Skeletal muscle cell (primary cell): ENCODE data around the gene LAMB4.

Experiments used
- DNase-seq: peaks from one replicate; pipeline ENCODE4 v3.0.0-alpha.2; 2010; ENCODE audit warnings: low read depth
- H3K4me3 ChIP-seq: 2 replicates; pipeline ENCODE4 v1.5.1; 2011; ENCODE audit warnings: low read depth, mild to moderate bottlenecking, control low read depth, low read length, moderate library complexity

LAMB4 gene, protein sequence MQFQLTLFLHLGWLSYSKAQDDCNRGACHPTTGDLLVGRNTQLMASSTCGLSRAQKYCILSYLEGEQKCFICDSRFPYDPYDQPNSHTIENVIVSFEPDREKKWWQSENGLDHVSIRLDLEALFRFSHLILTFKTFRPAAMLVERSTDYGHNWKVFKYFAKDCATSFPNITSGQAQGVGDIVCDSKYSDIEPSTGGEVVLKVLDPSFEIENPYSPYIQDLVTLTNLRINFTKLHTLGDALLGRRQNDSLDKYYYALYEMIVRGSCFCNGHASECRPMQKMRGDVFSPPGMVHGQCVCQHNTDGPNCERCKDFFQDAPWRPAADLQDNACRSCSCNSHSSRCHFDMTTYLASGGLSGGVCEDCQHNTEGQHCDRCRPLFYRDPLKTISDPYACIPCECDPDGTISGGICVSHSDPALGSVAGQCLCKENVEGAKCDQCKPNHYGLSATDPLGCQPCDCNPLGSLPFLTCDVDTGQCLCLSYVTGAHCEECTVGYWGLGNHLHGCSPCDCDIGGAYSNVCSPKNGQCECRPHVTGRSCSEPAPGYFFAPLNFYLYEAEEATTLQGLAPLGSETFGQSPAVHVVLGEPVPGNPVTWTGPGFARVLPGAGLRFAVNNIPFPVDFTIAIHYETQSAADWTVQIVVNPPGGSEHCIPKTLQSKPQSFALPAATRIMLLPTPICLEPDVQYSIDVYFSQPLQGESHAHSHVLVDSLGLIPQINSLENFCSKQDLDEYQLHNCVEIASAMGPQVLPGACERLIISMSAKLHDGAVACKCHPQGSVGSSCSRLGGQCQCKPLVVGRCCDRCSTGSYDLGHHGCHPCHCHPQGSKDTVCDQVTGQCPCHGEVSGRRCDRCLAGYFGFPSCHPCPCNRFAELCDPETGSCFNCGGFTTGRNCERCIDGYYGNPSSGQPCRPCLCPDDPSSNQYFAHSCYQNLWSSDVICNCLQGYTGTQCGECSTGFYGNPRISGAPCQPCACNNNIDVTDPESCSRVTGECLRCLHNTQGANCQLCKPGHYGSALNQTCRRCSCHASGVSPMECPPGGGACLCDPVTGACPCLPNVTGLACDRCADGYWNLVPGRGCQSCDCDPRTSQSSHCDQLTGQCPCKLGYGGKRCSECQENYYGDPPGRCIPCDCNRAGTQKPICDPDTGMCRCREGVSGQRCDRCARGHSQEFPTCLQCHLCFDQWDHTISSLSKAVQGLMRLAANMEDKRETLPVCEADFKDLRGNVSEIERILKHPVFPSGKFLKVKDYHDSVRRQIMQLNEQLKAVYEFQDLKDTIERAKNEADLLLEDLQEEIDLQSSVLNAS (N-terminal part only)

DNA sequence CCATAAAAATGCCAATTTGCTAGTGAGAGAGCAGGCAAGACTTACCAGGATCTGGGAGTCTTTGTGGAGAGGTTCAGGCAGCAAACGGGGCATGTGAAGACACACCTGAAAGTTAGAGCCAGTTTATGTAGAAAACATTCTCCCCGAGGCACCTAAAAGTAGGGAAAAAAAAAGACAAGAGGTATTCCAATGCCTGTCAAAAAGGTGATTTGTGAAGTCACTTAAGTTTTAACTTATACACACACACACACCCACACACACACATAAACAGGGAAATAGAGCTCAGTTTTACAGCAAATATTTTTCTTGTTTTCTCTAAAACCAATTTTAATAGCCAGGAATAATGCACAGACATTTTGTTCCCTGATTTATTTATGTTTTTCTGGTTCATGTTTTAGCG is at the start of gene LAMB4:
TSS of gene LAMB4 (minus strand) at position 101 of the 400 bp plus-strand sequence. CDS start 7,197 bp downstream, outside the sequence.
- H3K4me3 ChIP-seq: no peak within 1 kb of the TSS
- DNase-seq: no peak

DNA sequence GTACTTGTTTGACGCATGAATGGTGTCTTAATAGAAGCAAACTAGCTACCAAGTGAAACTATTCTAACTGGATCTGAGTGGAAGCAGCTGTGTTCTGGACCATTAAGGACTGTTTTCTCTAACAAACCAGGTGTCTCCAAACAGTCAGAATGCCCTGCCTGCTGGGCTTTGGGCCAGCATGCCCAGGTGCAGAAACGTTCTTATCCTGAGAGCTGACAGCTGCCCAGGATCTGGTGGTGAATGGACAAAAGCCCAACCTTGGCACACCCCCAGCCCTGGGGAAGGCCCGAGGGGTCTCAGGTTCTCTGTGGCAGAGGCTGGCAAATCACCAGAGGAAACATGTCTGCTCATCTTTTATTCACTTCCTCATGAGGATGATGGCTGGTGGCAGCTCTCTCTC is 48.2 kb upstream of the LAMB4 start:
- no peak overlapping the region for H3K4me3 ChIP-seq
- DNase-seq: no peak

DNA sequence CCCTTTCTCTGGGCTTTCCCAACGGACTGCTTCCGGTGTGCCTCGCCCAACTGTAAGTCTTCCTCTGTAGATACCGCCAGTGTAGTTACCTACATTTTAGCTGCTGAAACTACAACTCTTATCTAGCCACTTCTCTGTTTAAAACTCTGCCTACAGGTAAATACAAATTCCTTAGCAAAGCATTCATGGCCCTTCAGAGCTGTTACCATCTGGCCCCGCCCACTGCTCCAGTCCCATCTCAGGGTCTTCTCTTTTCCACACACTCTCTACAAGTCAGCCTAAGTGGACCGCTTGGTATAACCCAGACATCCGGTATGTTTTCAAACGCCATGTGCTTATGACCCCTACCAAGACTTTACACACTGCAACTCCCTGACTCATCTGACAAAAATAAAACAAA is 41.0 kb upstream of the LAMB4 start:
- DNase-seq: no peak
- H3K4me3 ChIP-seq: no peak overlapping the region

DNA sequence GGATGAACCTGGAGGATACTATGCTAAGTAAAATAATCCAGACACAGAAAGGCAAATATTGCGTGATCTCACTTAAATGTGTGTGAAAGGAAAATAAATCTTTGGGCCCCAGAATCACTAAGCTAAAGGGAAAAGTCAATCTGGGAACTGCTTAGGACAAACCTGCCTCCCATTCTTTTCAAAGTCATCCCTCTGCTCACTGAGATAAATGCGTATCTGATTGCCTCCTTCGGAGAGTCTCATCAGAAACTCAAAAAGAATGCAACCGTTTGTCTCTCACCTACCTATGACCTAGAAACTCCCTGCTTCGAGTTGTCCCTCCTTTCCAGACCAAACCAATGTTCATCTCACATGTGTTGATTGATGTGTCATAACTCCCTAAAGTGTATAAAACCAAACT is 40.1 kb upstream of the LAMB4 start:
- H3K4me3 ChIP-seq: no peak overlapping the region
- no peak for DNase-seq

DNA sequence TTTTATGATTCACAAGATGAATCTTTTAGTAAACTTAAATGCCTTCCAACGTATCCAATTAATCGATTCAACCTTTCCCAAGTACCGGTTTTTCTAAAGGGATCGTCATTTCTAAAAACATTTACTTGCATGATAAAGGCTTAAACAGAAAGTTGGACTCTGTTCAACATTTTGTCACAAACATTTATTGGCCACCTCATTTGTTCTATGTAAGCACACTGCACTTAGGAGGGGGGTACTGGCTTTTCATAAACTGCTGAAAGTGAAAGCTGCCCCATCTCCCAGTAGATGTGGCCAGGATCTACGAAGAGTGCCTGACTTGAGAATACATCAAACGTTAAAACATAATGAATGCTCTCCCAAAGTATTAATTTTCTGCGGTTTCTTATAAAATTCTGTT is 37.3 kb upstream of the LAMB4 start:
- no peak overlapping the region for H3K4me3 ChIP-seq

DNA sequence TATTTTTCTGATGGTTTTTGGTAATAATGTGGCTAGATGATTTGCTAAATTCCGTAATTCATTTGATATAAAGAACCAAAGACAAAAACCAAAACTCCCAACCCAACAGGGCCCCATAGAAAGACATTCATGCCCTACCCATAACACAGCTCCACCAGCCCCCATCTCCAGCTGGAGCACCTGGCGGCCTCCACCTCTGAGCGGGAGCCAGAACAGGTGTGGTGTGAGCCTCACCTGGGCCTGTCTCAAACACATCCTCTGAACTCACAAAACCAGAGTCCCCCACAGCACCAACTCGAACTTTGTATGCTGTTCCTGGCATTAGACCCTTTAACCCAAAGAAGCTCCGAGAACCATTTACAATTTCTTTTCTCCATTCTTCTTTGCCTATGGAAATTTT is 36.5 kb upstream of the LAMB4 start:
- no peak for DNase-seq
- H3K4me3 ChIP-seq: no peak overlapping the region

More for the DNA sequence above, 37.3 kb upstream of the LAMB4 start:
- no peak for DNase-seq

DNA sequence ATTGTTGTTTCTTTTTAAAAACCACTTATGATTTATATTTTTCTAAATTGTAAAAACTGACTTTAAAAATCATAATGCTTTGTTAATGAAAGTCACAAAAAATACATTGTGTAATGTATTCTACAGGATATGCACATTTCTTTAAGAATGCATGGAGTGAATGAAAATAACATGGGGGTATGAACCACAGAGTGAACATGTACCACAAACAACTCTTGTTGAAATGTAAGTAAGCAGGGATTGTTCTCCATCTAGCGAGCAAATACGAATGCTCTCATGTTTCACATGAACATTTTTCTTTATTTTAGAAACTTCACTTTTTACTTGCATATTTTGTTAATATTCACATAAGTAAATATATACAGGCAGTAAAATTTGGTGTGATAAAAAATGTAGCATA is 35.6 kb upstream of the LAMB4 start:
- DNase-seq: peak; percentile 4
- no peak overlapping the region for H3K4me3 ChIP-seq

DNA sequence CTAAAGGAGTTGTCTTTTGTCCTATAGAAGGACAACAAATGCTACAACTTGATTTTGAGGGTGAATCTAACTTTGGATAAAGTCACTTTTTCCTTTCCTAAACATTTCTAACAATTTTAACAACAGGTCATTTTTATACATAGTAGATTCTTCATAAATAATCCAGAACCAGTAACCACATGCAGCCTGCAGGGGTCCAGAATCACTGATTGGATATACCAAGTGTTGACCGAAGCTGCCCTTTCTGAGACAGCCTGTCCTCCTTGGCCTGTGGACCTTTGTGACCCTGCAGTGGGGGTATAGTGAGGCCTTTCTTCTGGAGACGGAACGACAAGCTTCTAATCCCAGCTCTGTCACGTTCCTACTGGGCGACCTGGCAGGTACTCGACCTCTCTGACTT is 34.8 kb upstream of the LAMB4 start:
- no peak for DNase-seq

DNA sequence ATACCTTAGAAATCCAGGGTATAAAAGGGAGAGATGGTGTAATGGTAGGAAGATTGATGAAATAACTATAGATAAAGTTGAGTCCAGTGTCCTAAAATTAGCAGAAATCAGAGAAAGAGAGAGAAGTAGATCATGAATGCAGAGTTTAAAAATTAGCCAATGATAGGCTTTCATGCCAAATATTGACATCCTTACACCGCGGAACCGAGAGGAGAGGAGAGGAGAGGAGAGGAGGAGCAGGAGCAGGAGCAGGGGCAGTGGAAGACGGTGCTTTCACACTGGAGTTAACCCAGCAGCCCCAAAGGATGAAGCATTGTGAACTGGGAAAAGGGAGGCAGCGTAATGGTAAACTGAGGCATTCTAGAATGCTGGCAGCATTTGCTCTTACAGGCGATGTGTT is 34.2 kb upstream of the LAMB4 start:
- DNase-seq: no peak
- no peak overlapping the region for H3K4me3 ChIP-seq

More for the DNA sequence above, 34.8 kb upstream of the LAMB4 start:
- no peak overlapping the region for H3K4me3 ChIP-seq

DNA sequence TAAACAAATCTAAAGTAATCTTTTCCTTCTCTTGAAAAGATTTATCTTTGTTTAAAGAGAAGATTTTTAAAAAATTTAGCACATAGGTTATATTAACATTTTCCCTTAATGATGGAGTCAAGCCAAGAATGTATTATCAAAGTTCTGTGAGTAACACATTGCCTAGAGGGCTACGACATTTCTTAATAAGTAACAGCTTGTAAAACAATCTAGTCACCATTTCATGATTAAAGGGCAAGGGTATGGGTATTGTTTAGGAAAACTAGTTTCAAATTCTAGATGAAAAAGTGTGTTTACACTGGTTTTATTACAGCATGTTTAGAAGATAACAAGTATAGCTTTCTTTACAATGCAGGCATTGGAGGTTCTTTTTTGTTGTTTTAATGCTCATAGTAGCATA is 28.6 kb upstream of the LAMB4 start:
- H3K4me3 ChIP-seq: no peak overlapping the region
- DNase-seq: no peak

DNA sequence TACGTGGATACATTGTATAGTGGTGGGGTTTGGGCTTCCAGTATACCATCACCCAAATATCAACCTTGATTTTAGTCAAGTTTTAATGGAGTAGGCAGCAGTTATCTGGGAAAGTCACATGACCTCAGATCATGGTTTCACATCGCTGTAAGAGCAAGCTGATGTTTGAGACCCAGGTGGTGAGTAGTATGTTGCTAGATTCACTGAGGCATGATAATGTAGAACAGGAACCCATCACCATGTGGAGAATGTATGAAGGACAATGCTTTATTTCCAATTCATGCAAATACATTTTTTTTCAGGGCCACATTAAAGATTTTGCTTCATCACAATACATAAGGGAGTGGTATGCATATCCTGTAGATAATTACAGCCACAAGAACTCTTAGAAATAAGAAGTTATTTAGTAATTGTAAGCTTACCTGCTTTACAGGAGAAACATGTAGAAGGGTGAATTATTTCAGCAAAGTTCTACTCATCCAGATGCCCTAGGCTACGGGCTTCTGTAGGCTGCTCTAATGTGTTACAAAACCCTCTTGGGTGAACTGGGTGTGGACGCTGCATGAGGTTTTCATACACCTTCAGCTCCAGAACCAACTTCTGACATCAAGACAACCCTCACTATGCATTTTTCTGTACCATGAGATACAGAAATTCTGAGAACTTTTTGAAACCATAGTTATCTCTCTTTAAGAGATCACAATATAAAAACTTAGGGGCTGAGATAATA is 27.6 kb upstream of the LAMB4 start:
- DNase-seq: no peak
- no peak overlapping the region for H3K4me3 ChIP-seq

DNA sequence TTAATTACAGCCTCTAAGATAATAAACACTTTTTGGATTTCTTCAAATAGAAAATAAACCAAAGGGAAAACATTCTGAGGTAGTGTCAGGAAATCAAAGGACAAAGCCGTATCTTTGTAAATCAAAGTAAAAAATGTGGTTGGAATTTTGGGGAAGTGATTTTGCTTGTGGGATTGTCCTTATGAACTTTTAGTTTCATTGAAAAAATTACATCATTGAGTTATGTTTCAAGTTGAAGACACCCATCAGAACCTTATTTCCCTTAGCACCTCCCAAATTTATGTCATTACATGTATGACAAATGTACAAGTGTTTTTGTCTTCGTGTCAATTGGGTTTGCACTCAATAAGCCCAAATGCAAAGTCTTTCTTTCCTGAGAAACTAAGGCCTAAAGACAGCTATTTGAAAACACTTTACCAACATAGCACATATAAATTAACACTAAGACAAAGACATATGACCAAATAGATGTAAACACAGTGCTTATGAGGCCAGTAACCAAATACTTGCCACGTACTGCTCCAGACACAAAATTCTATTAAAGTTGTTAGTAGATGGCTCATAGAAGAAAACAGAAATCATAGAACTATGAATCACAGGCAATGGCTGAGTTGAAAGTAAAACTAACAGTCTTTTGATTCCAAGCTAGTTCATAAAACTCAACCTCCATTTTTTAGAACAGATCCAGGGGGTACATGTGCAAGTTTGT is 26.9 kb upstream of the LAMB4 start:
- no peak for DNase-seq
- H3K4me3 ChIP-seq: no peak overlapping the region

DNA sequence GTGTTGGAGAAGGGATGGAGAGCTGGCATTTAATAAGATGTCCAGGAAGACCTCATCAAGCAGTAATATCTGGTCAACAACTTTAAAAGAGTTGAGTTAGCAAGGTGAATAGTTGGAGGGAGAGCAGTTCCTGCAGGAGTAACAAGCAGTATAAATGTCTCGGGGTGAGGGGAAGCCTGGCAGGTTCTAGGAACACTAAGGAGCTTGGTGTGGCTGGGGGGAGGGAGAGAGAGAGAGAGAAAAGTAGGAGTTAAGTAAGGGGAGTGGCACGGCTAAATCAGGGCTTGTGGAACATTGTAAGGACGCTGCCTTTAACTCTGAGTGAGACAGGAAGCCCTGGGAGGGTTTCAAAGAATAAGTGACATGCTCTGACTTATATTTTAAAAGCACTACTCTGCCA is 22.0 kb upstream of the LAMB4 start:
- no peak overlapping the region for H3K4me3 ChIP-seq
- no peak for DNase-seq

DNA sequence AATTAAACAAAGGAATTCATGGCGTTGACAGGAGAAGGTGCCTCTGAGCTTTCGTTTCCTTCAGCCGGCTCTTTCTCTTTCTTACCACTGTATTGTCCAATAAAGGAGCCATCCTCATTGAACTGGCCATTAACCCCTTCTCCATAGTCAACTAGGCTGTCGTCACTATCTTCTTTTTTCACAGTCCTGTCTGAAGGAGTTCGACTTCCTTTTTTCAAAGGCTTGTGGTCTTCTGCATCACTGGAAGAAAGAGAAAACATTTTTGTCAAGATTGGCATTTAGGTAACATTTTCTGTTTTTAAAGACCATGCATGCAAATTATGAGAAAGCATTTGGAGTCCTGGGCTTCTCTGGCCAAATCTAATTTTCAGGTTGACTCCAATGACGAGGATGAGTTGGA is 19.7 kb upstream of the LAMB4 start:
- H3K4me3 ChIP-seq: no peak overlapping the region
- no peak for DNase-seq

DNA sequence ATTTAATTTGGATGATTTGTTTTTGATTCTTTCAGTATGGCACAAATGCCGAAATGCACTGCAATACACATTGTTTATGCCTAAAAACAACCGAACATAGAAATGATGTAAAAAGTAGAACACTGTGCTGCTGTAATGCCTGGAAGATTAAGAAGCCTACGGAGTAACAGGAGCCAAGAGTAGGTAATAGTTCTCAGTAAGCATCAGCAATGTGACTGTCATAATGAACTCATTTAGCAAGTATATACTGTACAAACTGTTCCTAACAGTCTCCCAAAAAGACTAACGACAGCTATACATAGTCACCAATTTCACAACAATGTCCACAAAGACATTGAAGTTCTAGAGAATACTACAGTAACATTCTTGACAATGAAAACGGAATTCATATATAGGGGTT is 19.0 kb upstream of the LAMB4 start:
- H3K4me3 ChIP-seq: no peak overlapping the region
- DNase-seq: no peak

DNA sequence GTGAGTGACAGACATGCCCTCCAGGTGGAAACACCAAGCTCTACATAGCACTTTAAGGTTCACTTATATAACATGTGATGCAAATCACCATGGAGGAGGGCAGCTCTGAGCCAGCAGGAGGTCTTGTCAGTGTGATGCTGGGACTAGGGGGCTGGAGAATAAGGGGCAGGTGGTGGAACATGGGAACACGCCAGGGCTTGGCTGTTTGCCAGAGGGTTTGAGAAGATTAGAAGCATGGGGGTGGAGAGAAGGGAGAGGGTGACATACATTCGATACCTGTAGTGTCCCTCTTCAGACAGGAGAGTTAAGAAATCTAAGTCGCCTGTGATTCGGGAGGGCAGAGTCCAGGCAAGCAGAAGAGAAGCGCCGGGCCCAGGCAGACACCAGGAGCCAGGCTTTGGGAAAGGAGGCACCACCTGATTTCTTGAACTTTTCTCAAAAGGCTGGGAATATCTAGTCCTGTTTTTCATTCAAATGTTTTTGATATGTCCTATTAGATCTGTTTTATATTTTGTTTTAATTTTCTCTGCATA is 16.9 kb upstream of the LAMB4 start:
- no peak for DNase-seq

DNA sequence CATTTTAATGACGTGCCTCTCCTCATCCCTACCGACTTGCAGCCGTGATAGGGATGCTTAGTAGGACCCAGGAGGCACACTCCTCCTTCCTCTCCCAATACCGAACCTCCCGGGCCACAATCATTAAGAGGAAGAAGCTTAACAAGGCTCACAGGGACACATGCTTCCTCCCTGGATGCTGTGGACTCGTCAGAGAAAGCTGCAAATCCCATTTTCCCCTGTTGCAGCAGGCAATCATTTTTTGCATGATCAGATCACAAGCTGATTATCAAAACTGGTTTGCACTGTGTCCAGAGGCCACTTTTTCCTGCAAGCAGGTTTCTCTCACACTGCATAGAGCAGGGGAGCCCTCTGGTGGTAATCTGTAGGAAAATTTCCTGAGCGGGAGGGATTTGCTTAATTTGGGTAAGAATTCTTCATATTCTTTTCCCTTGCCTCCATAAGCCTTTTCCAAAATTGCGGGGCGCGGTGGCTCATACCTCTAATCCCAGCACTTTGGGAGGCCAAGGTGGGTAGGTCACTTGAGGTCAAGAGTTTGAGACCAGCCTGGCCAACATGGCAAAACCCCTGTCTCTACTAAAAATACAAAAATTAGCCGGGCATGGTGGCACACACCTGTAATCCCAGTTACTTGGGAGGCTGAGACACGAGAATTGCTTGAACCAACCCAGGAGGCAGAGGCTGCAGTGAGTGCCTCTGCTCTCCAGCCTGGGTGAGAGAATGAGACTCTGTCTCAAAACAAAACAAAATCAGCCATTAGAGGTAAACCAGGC is 16.1 kb upstream of the LAMB4 start:
- H3K4me3 ChIP-seq: peak overlapping the region; percentile 32
- DNase-seq: peak; percentile 50

More for the DNA sequence above, 16.9 kb upstream of the LAMB4 start:
- no peak overlapping the region for H3K4me3 ChIP-seq

DNA sequence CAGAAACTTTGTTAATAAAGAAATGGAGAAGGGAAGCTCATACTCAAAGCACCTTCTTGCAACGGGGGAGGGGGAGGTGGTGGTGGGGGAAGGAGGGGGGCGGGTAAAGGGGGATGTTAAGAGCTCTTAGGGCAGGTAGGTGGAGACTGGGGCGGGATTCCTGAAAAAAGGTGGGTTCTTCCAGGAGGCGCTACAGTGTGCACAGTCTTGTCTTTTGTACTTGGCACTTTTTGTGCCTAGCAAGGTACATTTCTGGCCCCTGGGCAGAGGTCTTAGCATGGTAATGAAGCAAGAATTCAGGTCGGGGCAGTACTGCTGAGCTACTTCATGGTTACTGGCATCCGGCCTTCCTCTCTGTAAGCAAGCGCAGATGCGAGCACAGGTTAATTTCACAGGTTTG is 15.2 kb upstream of the LAMB4 start:
- no peak overlapping the region for H3K4me3 ChIP-seq
- no peak for DNase-seq
